SK-N-SH (cell line): Measurements from ENCODE around the gene MGAT5. TPM values are rescaled to one million over a fixed set of nuclear protein-coding genes. Genes with fewer than 3 reads are reported as not detected.

Source experiments
- CTCF ChIA-PET: fragments of 300-600, 350-600 bp; formaldehyde crosslinking; extraction: SDS; loops from one replicate; lab custom pipeline; 2021; lab: Yijun Ruan, JAX
- POLR2A ChIA-PET: fragments of 350-600 bp; sonication (Branson Sonifier 250); formaldehyde crosslinking; extraction: SDS; loops from one replicate; lab custom pipeline; 2020; ENCODE audit warnings: antibody characterized with exemption, inconsistent platforms; lab: Yijun Ruan, JAX
- DNase-seq: peaks from one replicate; pipeline ENCODE4 v3.0.0; 2012
- H2AFZ ChIP-seq: fragments of 200-600 bp; sonication (generic); 2 replicates; pipeline ENCODE4 v1.8.1; 2016; ENCODE audit warnings: antibody characterized with exemption, mild to moderate bottlenecking, low read depth
- H3F3A ChIP-seq: fragments of 200-600 bp; sonication (generic); replicated peaks from 2 replicates; pipeline ENCODE3; 2016; ENCODE audit warnings: antibody characterized with exemption, mild to moderate bottlenecking; ENCODE audit not compliant: insufficient read depth
- H3K27ac ChIP-seq, 2 experiments: fragments of 200-500 bp in 1 of 2; fragments of 200-600 bp in 1 of 2; sonication (Bioruptor generic) in 1 of 2; sonication (generic), shearing (Covaris generic) in 1 of 2; 2 replicates each; pipeline versions ENCODE4 v1.5.1 to v1.6.1; 2014 to 2016; ENCODE audit warnings: low read depth in 2 of 2, inconsistent platforms in 1 of 2, low read length in 1 of 2, mild to moderate bottlenecking in 1 of 2, mixed read lengths in 1 of 2
- H3K27me3 ChIP-seq: fragments of 200-600 bp; sonication (generic), shearing (Covaris generic); 2 replicates; pipeline ENCODE4 v1.6.1; 2016; ENCODE audit warnings: mixed run types; ENCODE audit not compliant: insufficient read depth
- H3K36me3 ChIP-seq, 2 experiments: fragments of 200-500 bp in 1 of 2; fragments of 200-600 bp in 1 of 2; sonication (Bioruptor generic) in 1 of 2; sonication (generic) in 1 of 2; replicated peaks in 1 of 2; 2 replicates each; pipeline versions ENCODE3 to v1.5.1; 2014 to 2016; ENCODE audit warnings: low read length in 1 of 2, mild to moderate bottlenecking in 1 of 2; ENCODE audit not compliant: insufficient read depth in 2 of 2, control insufficient read depth in 1 of 2
- H3K4me1 ChIP-seq, 2 experiments: fragments of 200-500 bp in 1 of 2; fragments of 200-600 bp in 1 of 2; sonication (Bioruptor generic) in 1 of 2; sonication (generic), shearing (Covaris generic) in 1 of 2; 2 replicates each; pipeline versions ENCODE4 v1.5.1 to v1.6.1; 2014 to 2016; ENCODE audit warnings: low read depth in 1 of 2, low read length in 1 of 2, mixed run types in 1 of 2; ENCODE audit not compliant: insufficient read depth in 2 of 2, control insufficient read depth in 1 of 2
- H3K4me2 ChIP-seq: fragments of 200-600 bp; sonication (generic), shearing (Covaris generic); 2 replicates; pipeline ENCODE4 v1.6.1; 2017; ENCODE audit warnings: mixed run types
- H3K4me3 ChIP-seq, 2 experiments: fragments of 200-500 bp in 1 of 2; fragments of 200-600 bp in 1 of 2; sonication (Bioruptor generic) in 1 of 2; sonication (generic), shearing (Covaris generic) in 1 of 2; 2 replicates each; pipeline versions ENCODE4 v1.5.1 to v1.8.1; 2014 to 2016; ENCODE audit warnings: low read depth in 2 of 2, inconsistent platforms in 1 of 2, low read length in 1 of 2, mild to moderate bottlenecking in 1 of 2, mixed read lengths in 1 of 2, moderate library complexity in 1 of 2
- H3K79me2 ChIP-seq: fragments of 200-600 bp; sonication (generic); 2 replicates; pipeline ENCODE4 v1.8.1; 2017; ENCODE audit warnings: mild to moderate bottlenecking; ENCODE audit not compliant: insufficient read depth
- H3K9ac ChIP-seq: fragments of 200-600 bp; sonication (generic); 2 replicates; pipeline ENCODE4 v1.6.1; 2017; ENCODE audit warnings: mixed run types
- H3K9me2 ChIP-seq: fragments of 200-600 bp; sonication (generic); 2 replicates; pipeline ENCODE4 v1.6.1; 2017; ENCODE audit warnings: mixed run types
- H3K9me3 ChIP-seq: fragments of 200-600 bp; sonication (generic); 2 replicates; pipeline ENCODE4 v1.6.1; 2017; ENCODE audit warnings: mixed run types, mild to moderate bottlenecking, moderate library complexity
- H4K20me1 ChIP-seq: fragments of 200-600 bp; sonication (generic); 2 replicates; pipeline ENCODE4 v1.6.1; 2017; ENCODE audit warnings: mild to moderate bottlenecking, mixed run types; ENCODE audit not compliant: insufficient read depth
- ELF1 ChIP-seq: IDR thresholded peaks from 2 replicates; pipeline ENCODE4 v1.4.0; 2012
- EP300 ChIP-seq, 2 experiments: IDR thresholded peaks; 2 replicates each; pipeline versions ENCODE4 v1.4.0 to v1.6.1; 2012; ENCODE audit warnings: borderline replicate concordance in 1 of 2, low read depth in 1 of 2, low read length in 1 of 2
- EZH2phosphoT487 ChIP-seq: fragments of 200-600 bp; sonication (generic); IDR thresholded peaks from 2 replicates; pipeline ENCODE4 v1.6.1; 2017; ENCODE audit warnings: low read depth, mixed run types, mild to moderate bottlenecking, antibody characterized with exemption, moderate library complexity, borderline replicate concordance
- FOXM1 ChIP-seq: IDR thresholded peaks from 2 replicates; pipeline ENCODE4 v1.4.0; 2012; ENCODE audit warnings: low read depth, mild to moderate bottlenecking
- NRF1 ChIP-seq: IDR thresholded peaks from 2 replicates; pipeline ENCODE4 v1.6.1; 2012; ENCODE audit warnings: low read depth, mild to moderate bottlenecking, low read length
- POLR2AphosphoS5 ChIP-seq: IDR thresholded peaks from 2 replicates; pipeline ENCODE4 v1.6.1; 2012; ENCODE audit warnings: low read depth, low read length
- RCOR1 ChIP-seq: fragments of 150-350 bp; IDR thresholded peaks from 2 replicates; pipeline ENCODE4 v1.6.1; 2017; ENCODE audit warnings: antibody characterized with exemption, low read length
- RXRA ChIP-seq: IDR thresholded peaks from 2 replicates; pipeline ENCODE4 v1.4.0; 2012; ENCODE audit warnings: low read depth, mild to moderate bottlenecking, borderline replicate concordance
- SIN3A ChIP-seq: IDR thresholded peaks from 2 replicates; pipeline ENCODE4 v1.6.1; 2012; ENCODE audit warnings: low read depth, mild to moderate bottlenecking, low read length, moderate library complexity, borderline replicate concordance
- SMC3 ChIP-seq: IDR thresholded peaks from 2 replicates; pipeline ENCODE4 v1.6.1; 2012; ENCODE audit warnings: low read depth, low read length, improper control_type of control experiment
- TAF1 ChIP-seq: IDR thresholded peaks from 2 replicates; pipeline ENCODE4 v1.6.1; 2012; ENCODE audit warnings: low read depth, mild to moderate bottlenecking, low read length, moderate library complexity, borderline replicate concordance
- TCF12 ChIP-seq: IDR thresholded peaks from 2 replicates; pipeline ENCODE4 v1.4.0; 2012
- TEAD4 ChIP-seq: IDR thresholded peaks from 2 replicates; pipeline ENCODE4 v1.4.0; 2012; ENCODE audit warnings: mild to moderate bottlenecking, borderline replicate concordance; ENCODE audit not compliant: insufficient read depth
- YY1 ChIP-seq: IDR thresholded peaks from 2 replicates; pipeline ENCODE4 v1.4.0; 2012; ENCODE audit warnings: low read depth, mild to moderate bottlenecking
- WGBS: methylation state at CpG from one replicate; pipeline ENCODE4 v1.1.6; 2017; ENCODE audit warnings: low lambda C conversion rate; 5-methylcytosine and 5-hydroxymethylcytosine counted together
- polyA plus RNA-seq, 3 experiments: library from polyadenylated mRNA; depleted of rRNA; stranded (reverse); fragments of >200 nt; gene quantifications; 2 replicates each; pipeline ENCODE4 v1.2.3, GENCODE V29; 2012
- TF ChIP-seq, protein P1 (sequence below): IDR thresholded peaks from 2 replicates; pipeline ENCODE4 v1.4.0; 2012; ENCODE audit warnings: low read depth, borderline replicate concordance
- TF ChIP-seq, protein P2 (sequence below): IDR thresholded peaks from 2 replicates; pipeline ENCODE4; 2012
- TF ChIP-seq, protein P3 (sequence below): fragments of 150-350 bp; IDR thresholded peaks from 2 replicates; pipeline ENCODE4 v1.6.1; 2017; ENCODE audit warnings: antibody characterized with exemption, low read length, low read depth, borderline replicate concordance
- TF ChIP-seq, protein P4 (sequence below): IDR thresholded peaks from 2 replicates; pipeline ENCODE4 v1.6.1; 2012; ENCODE audit warnings: mild to moderate bottlenecking, low read depth, low read length, moderate library complexity

MGAT5 gene
- polyA plus RNA-seq, 1 of the 3 experiments (the other 2 are of a cell fraction): 18.2 TPM

DNA sequence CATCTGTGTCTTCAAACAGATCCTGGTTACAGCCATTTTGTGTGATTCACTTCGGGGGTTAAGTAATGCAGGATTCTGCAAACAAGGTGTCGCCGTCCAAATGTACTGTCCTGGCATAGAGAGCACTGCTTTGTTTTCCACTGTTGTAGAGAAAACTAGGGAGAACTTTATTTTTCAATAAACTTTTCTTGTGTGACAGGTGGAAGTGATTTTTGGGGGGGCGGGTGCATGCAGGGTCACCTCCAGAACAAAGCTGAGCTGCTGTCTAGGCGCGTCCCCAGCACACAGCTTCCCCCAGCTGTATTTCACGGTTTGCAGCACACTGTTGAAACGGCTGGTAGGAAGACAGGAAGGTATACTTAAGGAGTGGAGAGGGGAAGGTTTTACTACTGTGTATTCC, 200.6 kb downstream of the MGAT5 start (continued):
- TF ChIP-seq, protein P1, sequence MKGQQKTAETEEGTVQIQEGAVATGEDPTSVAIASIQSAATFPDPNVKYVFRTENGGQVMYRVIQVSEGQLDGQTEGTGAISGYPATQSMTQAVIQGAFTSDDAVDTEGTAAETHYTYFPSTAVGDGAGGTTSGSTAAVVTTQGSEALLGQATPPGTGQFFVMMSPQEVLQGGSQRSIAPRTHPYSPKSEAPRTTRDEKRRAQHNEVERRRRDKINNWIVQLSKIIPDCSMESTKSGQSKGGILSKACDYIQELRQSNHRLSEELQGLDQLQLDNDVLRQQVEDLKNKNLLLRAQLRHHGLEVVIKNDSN: no peak
- TF ChIP-seq ELF1: no peak
- TF ChIP-seq, protein P2, sequence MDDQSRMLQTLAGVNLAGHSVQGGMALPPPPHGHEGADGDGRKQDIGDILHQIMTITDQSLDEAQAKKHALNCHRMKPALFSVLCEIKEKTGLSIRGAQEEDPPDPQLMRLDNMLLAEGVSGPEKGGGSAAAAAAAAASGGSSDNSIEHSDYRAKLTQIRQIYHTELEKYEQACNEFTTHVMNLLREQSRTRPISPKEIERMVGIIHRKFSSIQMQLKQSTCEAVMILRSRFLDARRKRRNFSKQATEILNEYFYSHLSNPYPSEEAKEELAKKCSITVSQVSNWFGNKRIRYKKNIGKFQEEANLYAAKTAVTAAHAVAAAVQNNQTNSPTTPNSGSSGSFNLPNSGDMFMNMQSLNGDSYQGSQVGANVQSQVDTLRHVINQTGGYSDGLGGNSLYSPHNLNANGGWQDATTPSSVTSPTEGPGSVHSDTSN: no peak
- no peak for TF ChIP-seq TCF12
- no peak for TF ChIP-seq EZH2phosphoT487
- no peak for TF ChIP-seq RCOR1

DNA sequence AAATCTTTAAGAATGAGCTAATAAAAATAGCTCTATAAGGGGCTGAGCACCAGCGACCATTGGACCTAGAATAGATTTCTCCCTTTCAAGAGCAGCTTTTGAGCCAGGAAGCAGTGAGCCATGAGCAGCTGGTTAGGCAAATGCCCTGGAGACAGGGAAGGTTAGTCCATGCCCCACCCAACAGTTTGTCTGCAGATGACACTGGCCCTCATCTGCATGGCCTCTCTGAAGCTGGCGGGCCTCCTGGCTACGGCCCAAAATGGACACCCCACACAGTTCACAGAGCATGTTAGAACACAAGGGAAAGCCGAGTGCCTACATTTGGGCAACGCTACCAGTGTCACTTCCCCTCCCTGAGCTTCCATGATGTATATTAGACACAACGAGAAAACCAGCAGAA, 201.1 kb downstream of the MGAT5 start:
- H3F3A ChIP-seq: no peaks in the 10 kb centered on the region
- WGBS: 90% methylated on average over 3 of the region's 6 CpGs
- H3K4me1 ChIP-seq: no peaks in the 10 kb centered on the region; a peak in 1 of 4 replicates
- POLR2A ChIA-PET: no interaction called here
- H3K9ac ChIP-seq: no peak overlapping the region
- H4K20me1 ChIP-seq: no peaks in the 10 kb centered on the region
- H3K36me3 ChIP-seq: peaks cover 0 to 4% of the 10 kb centered on the region in 2 experiments
- H3K9me2 ChIP-seq: no peaks in the 10 kb centered on the region
- H3K79me2 ChIP-seq: no peaks in the 10 kb centered on the region
- TF ChIP-seq FOXM1: no peak
- no peak for TF ChIP-seq YY1
- no peak for TF ChIP-seq SMC3
- TF ChIP-seq SIN3A: no peak
- no peak for TF ChIP-seq RCOR1
- TF ChIP-seq, protein P1: no peak
- TF ChIP-seq EP300 (IDR thresholded peaks at IDR 0.05; ENCODE audit: borderline replicate concordance in 1 of 2, low read depth in 1 of 2, low read length in 1 of 2): no peak
- TF ChIP-seq EZH2phosphoT487: no peak
- TF ChIP-seq RXRA: no peak
- TF ChIP-seq NRF1: no peak
- no peak for TF ChIP-seq POLR2AphosphoS5
- TF ChIP-seq TEAD4: no peak
- no peaks in the 10 kb centered on the region for H3K27me3 ChIP-seq
- CTCF ChIA-PET: interaction anchor here (1.4 to 10.2 kb wide), 4 partner anchors 43 to 570 kb away, joined by 5 to 111 read pairs (median 56); no protein-coding TSS in a partner anchor
- no peak overlapping the region for H2AFZ ChIP-seq
- no peaks in the 10 kb centered on the region for H3K9me3 ChIP-seq
- no peak overlapping the region for H3K4me2 ChIP-seq
- H3K4me3 ChIP-seq: no peak overlapping the region
- no peak overlapping the region for H3K27ac ChIP-seq
- no peak for DNase-seq

DNA sequence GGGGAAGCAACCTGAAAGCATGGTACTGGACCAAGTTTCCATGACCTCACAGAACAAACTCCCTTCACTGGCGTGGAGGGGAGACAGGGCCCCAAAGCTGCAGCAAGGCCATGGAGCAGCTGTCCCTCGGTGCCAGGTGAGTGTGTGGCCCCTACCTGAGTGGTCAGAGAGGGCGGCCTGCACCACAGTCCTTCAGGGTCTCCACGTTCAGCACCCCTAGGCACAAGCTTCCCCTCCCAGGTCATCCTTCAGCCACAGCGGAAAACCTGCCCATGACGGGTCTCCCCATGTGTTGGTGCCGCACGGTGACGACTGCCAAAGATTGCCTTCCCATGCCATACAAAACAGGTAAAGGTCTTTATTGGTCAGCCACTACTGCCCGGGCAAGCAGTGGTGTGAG, 201.6 kb downstream of the MGAT5 start:
- DNase-seq: no peak
- no peaks in the 10 kb centered on the region for H3K27me3 ChIP-seq
- H3K9ac ChIP-seq: no peak overlapping the region
- H3K36me3 ChIP-seq: peaks cover 0 to 4% of the 10 kb centered on the region in 2 experiments
- no peak overlapping the region for H3K4me3 ChIP-seq
- 87% methylated on average over 9 of the region's 10 CpGs for WGBS
- H3K9me2 ChIP-seq: no peaks in the 10 kb centered on the region
- ChIA-PET POLR2A (no interaction called here), CTCF (interaction anchor here (1.4 to 10.2 kb wide), 4 partner anchors 43 to 570 kb away, joined by 5 to 111 read pairs (median 56); no protein-coding TSS in a partner anchor)
- no peak overlapping the region for H3K27ac ChIP-seq
- H3F3A ChIP-seq: no peaks in the 10 kb centered on the region
- no peak overlapping the region for H3K4me2 ChIP-seq
- no peaks in the 10 kb centered on the region for H4K20me1 ChIP-seq
- H2AFZ ChIP-seq: no peak overlapping the region
- H3K9me3 ChIP-seq: no peaks in the 10 kb centered on the region
- no peaks in the 10 kb centered on the region for H3K79me2 ChIP-seq
- peaks cover 0 to 4% of the 10 kb centered on the region in 2 experiments; a peak in 1 of 4 replicates for H3K4me1 ChIP-seq
- TF ChIP-seq NRF1 (no peak), TAF1 (no peak), RXRA (no peak), EZH2phosphoT487 (no peak)
- TF ChIP-seq, protein P3, sequence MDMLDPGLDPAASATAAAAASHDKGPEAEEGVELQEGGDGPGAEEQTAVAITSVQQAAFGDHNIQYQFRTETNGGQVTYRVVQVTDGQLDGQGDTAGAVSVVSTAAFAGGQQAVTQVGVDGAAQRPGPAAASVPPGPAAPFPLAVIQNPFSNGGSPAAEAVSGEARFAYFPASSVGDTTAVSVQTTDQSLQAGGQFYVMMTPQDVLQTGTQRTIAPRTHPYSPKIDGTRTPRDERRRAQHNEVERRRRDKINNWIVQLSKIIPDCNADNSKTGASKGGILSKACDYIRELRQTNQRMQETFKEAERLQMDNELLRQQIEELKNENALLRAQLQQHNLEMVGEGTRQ: no peak
- TF ChIP-seq, protein P4, sequence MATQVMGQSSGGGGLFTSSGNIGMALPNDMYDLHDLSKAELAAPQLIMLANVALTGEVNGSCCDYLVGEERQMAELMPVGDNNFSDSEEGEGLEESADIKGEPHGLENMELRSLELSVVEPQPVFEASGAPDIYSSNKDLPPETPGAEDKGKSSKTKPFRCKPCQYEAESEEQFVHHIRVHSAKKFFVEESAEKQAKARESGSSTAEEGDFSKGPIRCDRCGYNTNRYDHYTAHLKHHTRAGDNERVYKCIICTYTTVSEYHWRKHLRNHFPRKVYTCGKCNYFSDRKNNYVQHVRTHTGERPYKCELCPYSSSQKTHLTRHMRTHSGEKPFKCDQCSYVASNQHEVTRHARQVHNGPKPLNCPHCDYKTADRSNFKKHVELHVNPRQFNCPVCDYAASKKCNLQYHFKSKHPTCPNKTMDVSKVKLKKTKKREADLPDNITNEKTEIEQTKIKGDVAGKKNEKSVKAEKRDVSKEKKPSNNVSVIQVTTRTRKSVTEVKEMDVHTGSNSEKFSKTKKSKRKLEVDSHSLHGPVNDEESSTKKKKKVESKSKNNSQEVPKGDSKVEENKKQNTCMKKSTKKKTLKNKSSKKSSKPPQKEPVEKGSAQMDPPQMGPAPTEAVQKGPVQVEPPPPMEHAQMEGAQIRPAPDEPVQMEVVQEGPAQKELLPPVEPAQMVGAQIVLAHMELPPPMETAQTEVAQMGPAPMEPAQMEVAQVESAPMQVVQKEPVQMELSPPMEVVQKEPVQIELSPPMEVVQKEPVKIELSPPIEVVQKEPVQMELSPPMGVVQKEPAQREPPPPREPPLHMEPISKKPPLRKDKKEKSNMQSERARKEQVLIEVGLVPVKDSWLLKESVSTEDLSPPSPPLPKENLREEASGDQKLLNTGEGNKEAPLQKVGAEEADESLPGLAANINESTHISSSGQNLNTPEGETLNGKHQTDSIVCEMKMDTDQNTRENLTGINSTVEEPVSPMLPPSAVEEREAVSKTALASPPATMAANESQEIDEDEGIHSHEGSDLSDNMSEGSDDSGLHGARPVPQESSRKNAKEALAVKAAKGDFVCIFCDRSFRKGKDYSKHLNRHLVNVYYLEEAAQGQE: no peak
